ENCODE data around the gene ABCC12. TPM values are rescaled to one million over a fixed set of nuclear protein-coding genes. Genes with fewer than 3 reads are reported as not detected.

The ABCC12 gene
- total and polyA plus RNA-seq, 2 of the 4 experiments (the other 2 are of a cell fraction): under 0.01 TPM; not detected in 1

DNA sequence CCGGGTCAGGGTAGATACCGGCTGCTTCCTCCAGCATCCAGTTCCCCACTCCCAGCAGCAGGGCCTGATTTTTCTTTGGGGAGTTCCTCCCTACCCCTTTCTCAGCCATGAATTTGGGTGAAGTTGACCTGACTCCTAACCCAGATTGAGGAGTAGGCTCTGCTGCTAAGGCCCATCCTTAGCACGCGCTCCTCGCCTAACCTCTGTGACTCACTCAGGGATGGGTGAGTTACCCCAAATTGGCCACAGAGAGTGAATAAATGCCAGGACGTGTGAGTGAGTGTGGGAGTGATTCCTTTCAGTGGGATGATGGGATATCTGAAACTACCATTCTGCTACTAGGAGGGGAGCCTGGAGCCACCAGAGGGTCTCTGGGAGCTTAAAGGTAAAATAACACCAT, 28.9 kb upstream of the ABCC12 start:
- H2AK9ac ChIP-seq (replicated peaks; ENCODE audit: low read depth, low read length, poor library complexity): no peak overlapping the region
- ChIA-PET POLR2A (ENCODE audit: unreplicated experiment) (no interaction called here), CTCF (no interaction called here)
- H3K9me3 ChIP-seq (ENCODE audit: control insufficient read depth, insufficient read depth, low read length): no peaks in the 10 kb centered on the region
- no peak overlapping the region for H3K4me2 ChIP-seq (ENCODE audit: low read depth, low read length)
- H3K18ac ChIP-seq (ENCODE audit: low read depth, low read length): no peak overlapping the region
- H3K27me3 ChIP-seq (ENCODE audit: control insufficient read depth, insufficient read depth, low read length): peaks cover 17% of the 10 kb centered on the region
- no peak overlapping the region for H3K4ac ChIP-seq (ENCODE audit: low read depth, low read length)
- H3K9ac ChIP-seq (ENCODE audit: low read depth, low read length): no peak overlapping the region
- no peak overlapping the region for H2AFZ ChIP-seq (replicated peaks; ENCODE audit: low read length, poor library complexity)
- H2BK20ac ChIP-seq (ENCODE audit: low read depth, low read length): no peak overlapping the region
- no peaks in the 10 kb centered on the region for H3K4me1 ChIP-seq (ENCODE audit: control insufficient read depth, insufficient read depth, low read length)
- no peaks in the 10 kb centered on the region for H3K9me1 ChIP-seq (ENCODE audit: insufficient read depth, low read length)
- WGBS, 2 experiments (ENCODE audit: extremely low coverage in 2 of 2, insufficient read length in 1 of 2): no CpG with 5 or more reads among the region's 6 CpGs
- no peak overlapping the region for H2BK120ac ChIP-seq (ENCODE audit: low read depth, low read length)
- H2AK5ac ChIP-seq (ENCODE audit: low read depth, low read length): no peak overlapping the region
- no peaks in the 10 kb centered on the region for H3K79me1 ChIP-seq (ENCODE audit: low read depth in 1 of 2, low read length in 2 of 2)
- H4K8ac ChIP-seq (ENCODE audit: low read depth in 2 of 2, low read length in 2 of 2): no peak overlapping the region
- no peak overlapping the region for H3K27ac ChIP-seq (ENCODE audit: insufficient read depth, low read length)
- no peak overlapping the region for H4K91ac ChIP-seq (ENCODE audit: insufficient read depth, low read depth, low read length)
- H2BK5ac ChIP-seq (ENCODE audit: low read depth, low read length, poor library complexity, severe bottlenecking): no peak overlapping the region
- no peak for ATAC-seq (ENCODE audit: low read depth)
- TF ChIP-seq CEBPB (IDR thresholded peaks at IDR 0.05; ENCODE audit: low read depth, low read length) (no peak), POLR2A (IDR thresholded peaks at IDR 0.05; ENCODE audit: low read depth, low read length) (no peak), FOS (IDR thresholded peaks at IDR 0.05; ENCODE audit: low read depth, low read length) (no peak), MXI1 (IDR thresholded peaks at IDR 0.05; ENCODE audit: borderline replicate concordance, low read depth, low read length) (no peak), SMC3 (IDR thresholded peaks at IDR 0.05; ENCODE audit: low read depth, low read length) (no peak), RFX5 (IDR thresholded peaks at IDR 0.05; ENCODE audit: low read depth, low read length) (no peak), MAFK (IDR thresholded peaks at IDR 0.05; ENCODE audit: low read depth, low read length) (no peak), MAZ (IDR thresholded peaks at IDR 0.05; ENCODE audit: borderline replicate concordance, low read depth, low read length) (no peak), NFE2L2 (IDR thresholded peaks at IDR 0.05; ENCODE audit: low read depth, low read length) (no peak)
- TF ChIP-seq, protein P1, sequence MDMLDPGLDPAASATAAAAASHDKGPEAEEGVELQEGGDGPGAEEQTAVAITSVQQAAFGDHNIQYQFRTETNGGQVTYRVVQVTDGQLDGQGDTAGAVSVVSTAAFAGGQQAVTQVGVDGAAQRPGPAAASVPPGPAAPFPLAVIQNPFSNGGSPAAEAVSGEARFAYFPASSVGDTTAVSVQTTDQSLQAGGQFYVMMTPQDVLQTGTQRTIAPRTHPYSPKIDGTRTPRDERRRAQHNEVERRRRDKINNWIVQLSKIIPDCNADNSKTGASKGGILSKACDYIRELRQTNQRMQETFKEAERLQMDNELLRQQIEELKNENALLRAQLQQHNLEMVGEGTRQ (IDR thresholded peaks at IDR 0.05; ENCODE audit: low read depth, low read length): no peak
- TF ChIP-seq, protein P2, sequence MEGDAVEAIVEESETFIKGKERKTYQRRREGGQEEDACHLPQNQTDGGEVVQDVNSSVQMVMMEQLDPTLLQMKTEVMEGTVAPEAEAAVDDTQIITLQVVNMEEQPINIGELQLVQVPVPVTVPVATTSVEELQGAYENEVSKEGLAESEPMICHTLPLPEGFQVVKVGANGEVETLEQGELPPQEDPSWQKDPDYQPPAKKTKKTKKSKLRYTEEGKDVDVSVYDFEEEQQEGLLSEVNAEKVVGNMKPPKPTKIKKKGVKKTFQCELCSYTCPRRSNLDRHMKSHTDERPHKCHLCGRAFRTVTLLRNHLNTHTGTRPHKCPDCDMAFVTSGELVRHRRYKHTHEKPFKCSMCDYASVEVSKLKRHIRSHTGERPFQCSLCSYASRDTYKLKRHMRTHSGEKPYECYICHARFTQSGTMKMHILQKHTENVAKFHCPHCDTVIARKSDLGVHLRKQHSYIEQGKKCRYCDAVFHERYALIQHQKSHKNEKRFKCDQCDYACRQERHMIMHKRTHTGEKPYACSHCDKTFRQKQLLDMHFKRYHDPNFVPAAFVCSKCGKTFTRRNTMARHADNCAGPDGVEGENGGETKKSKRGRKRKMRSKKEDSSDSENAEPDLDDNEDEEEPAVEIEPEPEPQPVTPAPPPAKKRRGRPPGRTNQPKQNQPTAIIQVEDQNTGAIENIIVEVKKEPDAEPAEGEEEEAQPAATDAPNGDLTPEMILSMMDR (conservative IDR thresholded peaks at IDR 0.05; ENCODE audit: low read depth, low read length): no peak
- TF ChIP-seq, protein P3, sequence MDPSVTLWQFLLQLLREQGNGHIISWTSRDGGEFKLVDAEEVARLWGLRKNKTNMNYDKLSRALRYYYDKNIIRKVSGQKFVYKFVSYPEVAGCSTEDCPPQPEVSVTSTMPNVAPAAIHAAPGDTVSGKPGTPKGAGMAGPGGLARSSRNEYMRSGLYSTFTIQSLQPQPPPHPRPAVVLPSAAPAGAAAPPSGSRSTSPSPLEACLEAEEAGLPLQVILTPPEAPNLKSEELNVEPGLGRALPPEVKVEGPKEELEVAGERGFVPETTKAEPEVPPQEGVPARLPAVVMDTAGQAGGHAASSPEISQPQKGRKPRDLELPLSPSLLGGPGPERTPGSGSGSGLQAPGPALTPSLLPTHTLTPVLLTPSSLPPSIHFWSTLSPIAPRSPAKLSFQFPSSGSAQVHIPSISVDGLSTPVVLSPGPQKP (IDR thresholded peaks at IDR 0.05; ENCODE audit: borderline replicate concordance, low read depth, low read length): no peak
- no peaks in the 10 kb centered on the region for H4K20me1 ChIP-seq (ENCODE audit: insufficient read depth, low read length)
- BruUV-seq (replicated peaks): no TSS peak
- dilution Hi-C loops (cut with HindIII; ENCODE audit: low sequenced_read_pairs, unreplicated experiment) (no loop called here), intact Hi-C loops (cut with micrococcal nuclease) (no loop called here), in situ Hi-C loops (cut with MboI; ENCODE audit: low sequenced_read_pairs) (no loop called here)
- no peak for DNase-seq
- H3K4me3 ChIP-seq (ENCODE audit: insufficient read depth, low read depth, low read length): no peak overlapping the region
- no peak overlapping the region for H2BK15ac ChIP-seq (ENCODE audit: low read depth, low read length)
- no peak overlapping the region for H3K56ac ChIP-seq (ENCODE audit: extremely low read depth, insufficient read depth, low read length)
- H3K14ac ChIP-seq (replicated peaks; ENCODE audit: low read depth, low read length): no peak overlapping the region
- no peaks in the 10 kb centered on the region for H3K36me3 ChIP-seq (ENCODE audit: control insufficient read depth, insufficient read depth, low read length)
- no peak overlapping the region for H4K5ac ChIP-seq (ENCODE audit: low read depth, low read length)
- H3K23ac ChIP-seq (ENCODE audit: low read depth, low read length): no peak overlapping the region
